Nephron progenitor cell (in vitro differentiated cells): ENCODE results near the gene WIPI1.
"Not testable (repeated sequence)": the region's sequence is repeated elsewhere in the genome, so short reads cannot be mapped to it uniquely, and the experiment has no call there.

Source experiments
- DNase-seq: peaks from one replicate; pipeline ENCODE4 v3.0.0; 2021
- H3K27ac Mint-ChIP-seq: 2 replicates; pipeline ENCODE4 v1.8.0; 2021; ENCODE audit warnings: mild to moderate bottlenecking, moderate library complexity, mixed read lengths
- H3K27me3 Mint-ChIP-seq: 2 replicates; pipeline ENCODE4 v1.8.0; 2021; ENCODE audit warnings: mild to moderate bottlenecking, low read depth, mixed read lengths; ENCODE audit not compliant: poor library complexity
- H3K36me3 Mint-ChIP-seq: 2 replicates; pipeline ENCODE4 v1.8.0; 2021; ENCODE audit warnings: low read depth, mixed read lengths
- H3K4me1 Mint-ChIP-seq: 2 replicates; pipeline ENCODE4 v1.8.0; 2021; ENCODE audit warnings: mixed read lengths
- H3K4me3 Mint-ChIP-seq: 2 replicates; pipeline ENCODE4 v1.8.0; 2021; ENCODE audit warnings: mild to moderate bottlenecking, moderate library complexity, mixed read lengths
- H3K9me3 Mint-ChIP-seq: 2 replicates; pipeline ENCODE4 v1.8.0; 2021; ENCODE audit warnings: mild to moderate bottlenecking, moderate library complexity, mixed read lengths
- CTCF ChIP-seq: fragments of 200-600 bp; sonication (generic); IDR thresholded peaks from 2 replicates; pipeline ENCODE4 v1.5.0; 2021; ENCODE audit warnings: antibody characterized with exemption

The WIPI1 gene

GRCh38 chr17:68497885-68498319, 40.6 kb upstream of the WIPI1 start:
- no peak overlapping the region for H3K4me3 Mint-ChIP-seq
- TF ChIP-seq CTCF = no peak
- peaks cover 7% of the 10 kb centered on the region for H3K27me3 Mint-ChIP-seq
- H3K4me1 Mint-ChIP-seq = no peaks in the 10 kb centered on the region
- no peaks in the 10 kb centered on the region for H3K36me3 Mint-ChIP-seq
- DNase-seq = no peak
- H3K27ac Mint-ChIP-seq = no peak overlapping the region
- H3K9me3 Mint-ChIP-seq = peaks cover 6% of the 10 kb centered on the region

GRCh38 chr17:68495081-68495480, 37.8 kb upstream of the WIPI1 start:
- H3K4me1 Mint-ChIP-seq = peaks cover 20% of the 10 kb centered on the region
- H3K36me3 Mint-ChIP-seq = no peaks in the 10 kb centered on the region
- H3K9me3 Mint-ChIP-seq = peaks cover 6% of the 10 kb centered on the region
- H3K27ac Mint-ChIP-seq = no peak overlapping the region
- no peak for DNase-seq
- no peak for TF ChIP-seq CTCF
- H3K4me3 Mint-ChIP-seq = no peak overlapping the region
- H3K27me3 Mint-ChIP-seq = peaks cover 15% of the 10 kb centered on the region

- H3K9me3 Mint-ChIP-seq, H3K27ac Mint-ChIP-seq, H3K4me3 Mint-ChIP-seq, DNase-seq, H3K36me3 Mint-ChIP-seq: not testable (repeated sequence)
- peaks cover 21% of the 10 kb centered on the region for H3K4me1 Mint-ChIP-seq
- H3K27me3 Mint-ChIP-seq = peaks cover 13% of the 10 kb centered on the region
These were observed 35.2 kb upstream of the WIPI1 start for GRCh38 chr17:68492394-68493054.

- no peak for TF ChIP-seq CTCF
- peaks cover 15% of the 10 kb centered on the region for H3K27me3 Mint-ChIP-seq
- DNase-seq = no peak
- peak overlapping the region; percentile 31 for H3K27ac Mint-ChIP-seq
- no peak overlapping the region for H3K4me3 Mint-ChIP-seq
- peaks cover 6% of the 10 kb centered on the region for H3K9me3 Mint-ChIP-seq
- H3K36me3 Mint-ChIP-seq = no peaks in the 10 kb centered on the region
- peaks cover 23% of the 10 kb centered on the region for H3K4me1 Mint-ChIP-seq
These were observed 34.3 kb upstream of the WIPI1 start for GRCh38 chr17:68491381-68492231.

GRCh38 chr17:68489919-68490318, 32.6 kb upstream of the WIPI1 start:
- H3K27me3 Mint-ChIP-seq = peaks cover 15% of the 10 kb centered on the region
- TF ChIP-seq CTCF = no peak
- no peak overlapping the region for H3K27ac Mint-ChIP-seq
- no peak for DNase-seq
- H3K9me3 Mint-ChIP-seq = no peaks in the 10 kb centered on the region
- peaks cover 39% of the 10 kb centered on the region for H3K4me1 Mint-ChIP-seq
- H3K36me3 Mint-ChIP-seq = no peaks in the 10 kb centered on the region
- no peak overlapping the region for H3K4me3 Mint-ChIP-seq

- Mint-ChIP-seq H3K27ac (no peak overlapping the region), H3K27me3 (peaks cover 6% of the 10 kb centered on the region), H3K9me3 (peaks cover 8% of the 10 kb centered on the region), H3K4me3 (no peak overlapping the region), H3K4me1 (peaks cover 25% of the 10 kb centered on the region), H3K36me3 (peaks cover 2% of the 10 kb centered on the region)
- DNase-seq = no peak
- no peak for TF ChIP-seq CTCF
These were observed 27.2 kb upstream of the WIPI1 start for GRCh38 chr17:68484458-68484857.
